T-cell (primary cell): ENCODE results near the gene NEXN. TPM values are rescaled to one million over a fixed set of nuclear protein-coding genes. Genes with fewer than 3 reads are reported as not detected.

Experiments
- ATAC-seq, 4 experiments: fragments of 200-7000 bp in 3 of 4; fragments of 150-1000 bp in 1 of 4; cut with Tn5 transposase; replicated peaks in 1 of 4; 1 replicate in 3 of 4; 2 replicates in 1 of 4; pipeline ENCODE4 v1.10.0; 2021; ENCODE audit warnings: moderate library complexity in 3 of 4, mild to moderate bottlenecking in 2 of 4, moderate number of reproducible peaks in 1 of 4
- CTCF ChIA-PET, 2 donors: fragments of 300-600 bp; sonication (Branson Sonifier 250); formaldehyde crosslinking; loops; one replicate each; lab custom pipeline; 2022; ENCODE audit warnings: antibody characterized with exemption in 2 of 2; lab: Charles Lee
- POLR2A ChIA-PET, 2 donors: fragments of 300-600 bp; sonication (Branson Sonifier 250); formaldehyde crosslinking; loops; one replicate each; lab custom pipeline; 2022; ENCODE audit warnings: antibody characterized with exemption in 2 of 2; lab: Charles Lee
- DNase-seq, 35 experiments: peaks; one replicate each; pipeline versions ENCODE4 v3.0.0 to v3.0.0-alpha.2; 2013 to 2023
- H3K27ac ChIP-seq: one replicate; pipeline ENCODE4 v1.5.1; 2013; ENCODE audit warnings: low read length
- H3K27me3 ChIP-seq, 2 experiments: replicated peaks in 1 of 2; 1 replicate in 1 of 2; 2 replicates in 1 of 2; pipeline versions ENCODE4 v1.6.1 to v1.7.0; 2013; ENCODE audit warnings: low read length in 1 of 2, mixed read lengths in 1 of 2; ENCODE audit not compliant: control insufficient read depth in 2 of 2, insufficient read depth in 2 of 2; ENCODE audit errors: extremely low read depth in 1 of 2
- H3K36me3 ChIP-seq, 2 donors: 1 replicate in 1 of 2; 2 replicates in 1 of 2; pipeline versions ENCODE4 v1.6.1 to v1.7.0; 2013; ENCODE audit warnings: low read length in 1 of 2; ENCODE audit not compliant: control insufficient read depth in 2 of 2, insufficient read depth in 1 of 2; ENCODE audit errors: extremely low read depth in 1 of 2
- H3K4me1 ChIP-seq, 2 experiments: 1 replicate in 1 of 2; 2 replicates in 1 of 2; pipeline versions ENCODE4 v1.6.1 to v1.7.0; 2013; ENCODE audit warnings: low read length in 2 of 2, mixed read lengths in 1 of 2; ENCODE audit not compliant: insufficient read depth in 2 of 2, control insufficient read depth in 1 of 2; ENCODE audit errors: extremely low read depth in 1 of 2
- H3K4me3 ChIP-seq, 2 donors: 1 replicate in 1 of 2; 2 replicates in 1 of 2; pipeline versions ENCODE4 v1.5.1 to v1.7.0; 2013; ENCODE audit warnings: mild to moderate bottlenecking in 2 of 2, low read length in 1 of 2, moderate library complexity in 1 of 2; ENCODE audit not compliant: control insufficient read depth in 1 of 2; ENCODE audit errors: extremely low read depth in 1 of 2
- H3K9me3 ChIP-seq: 2 replicates; pipeline ENCODE4 v1.7.0; 2013
- H3K27ac Mint-ChIP-seq, 2 donors: one replicate each; pipeline ENCODE4 v1.8.0; 2020 to 2021; ENCODE audit warnings: mild to moderate bottlenecking in 2 of 2, mixed read lengths in 2 of 2
- H3K27me3 Mint-ChIP-seq, 2 donors: one replicate each; pipeline ENCODE4 v1.8.0; 2021 to 2022; ENCODE audit warnings: mixed read lengths in 2 of 2
- H3K36me3 Mint-ChIP-seq: one replicate; pipeline ENCODE4 v1.8.0; 2021; ENCODE audit warnings: mixed read lengths
- H3K4me1 Mint-ChIP-seq, 3 donors: one replicate each; pipeline ENCODE4 v1.8.0; 2020 to 2022; ENCODE audit warnings: mixed read lengths in 3 of 3, mild to moderate bottlenecking in 1 of 3
- H3K4me3 Mint-ChIP-seq, 3 donors: one replicate each; pipeline ENCODE4 v1.8.0; 2020 to 2022; ENCODE audit warnings: mild to moderate bottlenecking in 3 of 3, mixed read lengths in 3 of 3, moderate library complexity in 3 of 3
- H3K9me3 Mint-ChIP-seq, 3 donors: one replicate each; pipeline ENCODE4 v1.8.0; 2020 to 2022; ENCODE audit warnings: mixed read lengths in 3 of 3
- WGBS: methylation state at CpG from one replicate; pipeline ENCODE4 v1.1.5; 2013; ENCODE audit warnings: missing lambda C conversion rate; ENCODE audit not compliant: insufficient coverage; 5-methylcytosine and 5-hydroxymethylcytosine counted together
- total RNA-seq, 35 experiments: library from RNA in 6 of 35; stranded (reverse) in 6 of 35; fragments of 120-200 nt in 1 of 35; gene quantifications; one replicate each; pipeline versions ENCODE4 v1.2.1 to v1.2.4 and lab custom pipeline; 2013 to 2026

Gene NEXN
- total RNA-seq, 5 donors from 2014 or later (not counting 1 experiment from before 2014, with no cell fraction given), result 0.26 to 0.50 (median 0.35) TPM

- H3K4me1 Mint-ChIP-seq, result peaks cover 55 to 64% (median 55%) of the 10 kb centered on the region in 3 donors
- Histone ChIP-seq H3K27me3 (no peaks in the 10 kb centered on the region), H3K4me3 (peak overlapping the region in 1 of 2 donors; percentile 21), H3K4me1 (peaks cover 40 to 57% of the 10 kb centered on the region in 2 experiments), H3K9me3 (no peaks in the 10 kb centered on the region), H3K27ac (peak overlapping the region; percentile 26), H3K36me3 (peaks cover 0 to 19% of the 10 kb centered on the region in 2 donors)
- 0% methylated on average over 1 of the region's 4 CpGs for WGBS
- peaks cover 16% of the 10 kb centered on the region for H3K36me3 Mint-ChIP-seq
- CTCF ChIA-PET, result interaction anchor here in 1 of 2 donors (0.8 to 4.7 kb wide), 4 partner anchors 19 to 139 kb away, joined by 3 to 74 read pairs (median 6); partner anchors contain the start of gene DNAJB4
- H3K9me3 Mint-ChIP-seq, result no peaks in the 10 kb centered on the region
- H3K27ac Mint-ChIP-seq, result peak overlapping the region; percentile 62 to 82
- POLR2A ChIA-PET, result interaction anchor here (0.6 to 5.8 kb wide), 8 partner anchors 10 to 161 kb away, joined by 3 to 66 read pairs (median 8); partner anchors contain the start of gene DNAJB4 (in 2 of the 2)
- H3K27me3 Mint-ChIP-seq, result no peaks in the 10 kb centered on the region
- H3K4me3 Mint-ChIP-seq, result peak overlapping the region in 1 of 3 donors; percentile 80
- no peak for ATAC-seq
- DNase-seq, result no peak
These were observed 87.0 kb downstream of the NEXN start for GRCh38 chr1:77975386-77975785.

- no peaks in the 10 kb centered on the region for H3K9me3 ChIP-seq
- H3K4me3 ChIP-seq, result peak overlapping the region in 1 of 2 donors; percentile 92
- peak overlapping the region; percentile 100 for H3K27ac ChIP-seq
- H3K27me3 Mint-ChIP-seq, result no peaks in the 10 kb centered on the region
- peak overlapping the region; percentile 62 to 82 for H3K27ac Mint-ChIP-seq
- DNase-seq (no peak), ATAC-seq (no peak)
- H3K9me3 Mint-ChIP-seq, result no peaks in the 10 kb centered on the region
- H3K4me1 ChIP-seq, result peaks cover 41 to 52% of the 10 kb centered on the region in 2 experiments
- H3K36me3 Mint-ChIP-seq, result peaks cover 16% of the 10 kb centered on the region
- peaks cover 55 to 63% (median 60%) of the 10 kb centered on the region in 3 donors for H3K4me1 Mint-ChIP-seq
- H3K36me3 ChIP-seq, result peaks cover 0 to 14% of the 10 kb centered on the region in 2 donors
- 25% methylated on average over 1 of the region's 2 CpGs for WGBS
- CTCF ChIA-PET, result interaction anchor here (0.7 to 4.7 kb wide), 6 partner anchors 15 to 139 kb away, joined by 3 to 74 read pairs (median 4); partner anchors contain the start of gene DNAJB4 (in 1 of the 2)
- peak overlapping the region in 1 of 3 donors; percentile 80 for H3K4me3 Mint-ChIP-seq
- no peaks in the 10 kb centered on the region for H3K27me3 ChIP-seq
- POLR2A ChIA-PET, result interaction anchor here (0.6 to 5.8 kb wide), 10 partner anchors 9 to 694 kb away, joined by 3 to 66 read pairs (median 6); partner anchors contain the start of gene DNAJB4 (in 2 of the 2)
These were observed 87.5 kb downstream of the NEXN start for GRCh38 chr1:77975907-77976306.

GRCh38 chr1:77976433-77977076 lies 88.1 kb downstream of the NEXN start:
- 32% methylated on average over 8 of the region's 13 CpGs for WGBS
- ATAC-seq, result no peak
- Histone ChIP-seq H3K27me3 (no peaks in the 10 kb centered on the region), H3K9me3 (no peaks in the 10 kb centered on the region), H3K4me1 (peaks cover 38 to 49% of the 10 kb centered on the region in 2 experiments), H3K4me3 (peak overlapping the region; percentile 92 to 93), H3K36me3 (peaks cover 0 to 11% of the 10 kb centered on the region in 2 donors), H3K27ac (peak overlapping the region; percentile 100)
- Mint-ChIP-seq H3K4me3 (no peak overlapping the region), H3K9me3 (no peaks in the 10 kb centered on the region), H3K4me1 (peaks cover 53 to 61% (median 60%) of the 10 kb centered on the region in 3 donors), H3K27ac (no peak overlapping the region), H3K27me3 (no peaks in the 10 kb centered on the region), H3K36me3 (peaks cover 16% of the 10 kb centered on the region)
- DNase-seq, result no peak
- ChIA-PET CTCF (interaction anchor here (0.7 to 4.7 kb wide), 6 partner anchors 16 to 138 kb away, joined by 3 to 74 read pairs (median 4); partner anchors contain the start of gene DNAJB4 (in 1 of the 2)), POLR2A (interaction anchor here (0.6 to 5.8 kb wide), 12 partner anchors 10 to 244 kb away, joined by 3 to 183 read pairs (median 6); partner anchors contain the start of genes DNAJB4 (in 2 of the 2), MIGA1 (in 1 of the 2) and USP33 (in 1 of the 2))

GRCh38 chr1:77977989-77978292 lies 89.5 kb downstream of the NEXN start:
- peak overlapping the region; percentile 100 for H3K27ac ChIP-seq
- no peak for ATAC-seq
- peaks cover 36 to 38% of the 10 kb centered on the region in 2 experiments for H3K4me1 ChIP-seq
- ChIA-PET POLR2A (interaction anchor here (0.6 to 5.8 kb wide), 9 partner anchors 9 to 294 kb away, joined by 3 to 183 read pairs (median 6); partner anchors contain the start of gene DNAJB4 (in 2 of the 2)), CTCF (interaction anchor here (0.6 to 4.7 kb wide), 7 partner anchors 9 to 295 kb away, joined by 3 to 74 read pairs (median 7); partner anchors contain the start of genes DNAJB4 (in 1 of the 2) and ZZZ3 (in 1 of the 2))
- Mint-ChIP-seq H3K27me3 (no peaks in the 10 kb centered on the region), H3K27ac (no peak overlapping the region), H3K36me3 (peaks cover 13% of the 10 kb centered on the region), H3K4me3 (no peak overlapping the region), H3K9me3 (no peaks in the 10 kb centered on the region), H3K4me1 (peaks cover 49 to 52% (median 51%) of the 10 kb centered on the region in 3 donors)
- no peak for DNase-seq
- no peaks in the 10 kb centered on the region for H3K27me3 ChIP-seq
- 0% methylated on average over 4 of the region's 5 CpGs for WGBS
- H3K36me3 ChIP-seq, result peaks cover 0 to 8% of the 10 kb centered on the region in 2 donors
- peak overlapping the region; percentile 92 to 93 for H3K4me3 ChIP-seq
- no peaks in the 10 kb centered on the region for H3K9me3 ChIP-seq

GRCh38 chr1:77978293-77978968 lies 90.0 kb downstream of the NEXN start:
- Histone ChIP-seq H3K4me3 (peak overlapping the region; percentile 92 to 93), H3K36me3 (peaks cover 0 to 8% of the 10 kb centered on the region in 2 donors), H3K27me3 (no peaks in the 10 kb centered on the region), H3K4me1 (peaks cover 35 to 36% of the 10 kb centered on the region in 2 experiments), H3K9me3 (no peaks in the 10 kb centered on the region), H3K27ac (peak overlapping the region; percentile 100)
- Mint-ChIP-seq H3K4me1 (peaks cover 49 to 50% (median 49%) of the 10 kb centered on the region in 3 donors), H3K27ac (no peak overlapping the region), H3K36me3 (peaks cover 13% of the 10 kb centered on the region), H3K27me3 (no peaks in the 10 kb centered on the region), H3K4me3 (no peak overlapping the region), H3K9me3 (no peaks in the 10 kb centered on the region)
- ChIA-PET POLR2A (interaction anchor here (0.6 to 5.8 kb wide), 19 partner anchors 9 to 295 kb away, joined by 3 to 183 read pairs (median 4); partner anchors contain the start of genes DNAJB4 (in 2 of the 2) and USP33 (in 1 of the 2)), CTCF (interaction anchor here (0.5 to 4.7 kb wide), 10 partner anchors 10 to 296 kb away, joined by 3 to 74 read pairs (median 6); partner anchors contain the start of genes DNAJB4 (in 1 of the 2) and ZZZ3 (in 1 of the 2))
- peak; percentile 25 to 93 (median 78) for DNase-seq
- peak; percentile 56 to 65 (median 58) for ATAC-seq
- 0% methylated on average over 13 of the region's 34 CpGs for WGBS
